ENCODE results near the gene UGT1A4.

DNA sequence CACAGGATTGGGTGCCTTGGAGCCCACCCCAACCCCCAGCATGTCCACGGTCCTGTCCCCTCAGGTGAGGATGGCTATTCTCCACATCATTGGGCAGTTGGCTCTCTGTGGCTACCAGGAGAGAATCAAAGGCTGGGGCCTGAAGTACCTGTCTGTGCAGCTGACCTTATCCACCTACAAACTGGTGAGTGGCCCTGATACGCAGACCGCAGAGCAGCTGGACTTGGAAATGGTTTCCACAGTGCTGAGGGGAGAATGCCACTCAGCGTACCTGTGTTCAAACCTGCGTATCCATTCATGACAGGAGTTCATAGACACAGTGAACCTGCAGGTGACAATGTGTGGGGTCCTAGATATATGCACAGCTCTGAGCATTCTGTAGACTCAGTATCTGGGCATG is 81.2 kb downstream of the UGT1A4 start:
- TF ChIP-seq, protein P1, sequence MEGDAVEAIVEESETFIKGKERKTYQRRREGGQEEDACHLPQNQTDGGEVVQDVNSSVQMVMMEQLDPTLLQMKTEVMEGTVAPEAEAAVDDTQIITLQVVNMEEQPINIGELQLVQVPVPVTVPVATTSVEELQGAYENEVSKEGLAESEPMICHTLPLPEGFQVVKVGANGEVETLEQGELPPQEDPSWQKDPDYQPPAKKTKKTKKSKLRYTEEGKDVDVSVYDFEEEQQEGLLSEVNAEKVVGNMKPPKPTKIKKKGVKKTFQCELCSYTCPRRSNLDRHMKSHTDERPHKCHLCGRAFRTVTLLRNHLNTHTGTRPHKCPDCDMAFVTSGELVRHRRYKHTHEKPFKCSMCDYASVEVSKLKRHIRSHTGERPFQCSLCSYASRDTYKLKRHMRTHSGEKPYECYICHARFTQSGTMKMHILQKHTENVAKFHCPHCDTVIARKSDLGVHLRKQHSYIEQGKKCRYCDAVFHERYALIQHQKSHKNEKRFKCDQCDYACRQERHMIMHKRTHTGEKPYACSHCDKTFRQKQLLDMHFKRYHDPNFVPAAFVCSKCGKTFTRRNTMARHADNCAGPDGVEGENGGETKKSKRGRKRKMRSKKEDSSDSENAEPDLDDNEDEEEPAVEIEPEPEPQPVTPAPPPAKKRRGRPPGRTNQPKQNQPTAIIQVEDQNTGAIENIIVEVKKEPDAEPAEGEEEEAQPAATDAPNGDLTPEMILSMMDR (IDR thresholded peaks at IDR 0.05): no peak
- TF ChIP-seq POLR2A (IDR thresholded peaks at IDR 0.05): no peak
- no peak for TF ChIP-seq EP300 (IDR thresholded peaks at IDR 0.05; ENCODE audit: low read depth)
